Endothelial cell of umbilical vein (primary cell): ENCODE measurements around the gene DLL4. TPM values are rescaled to one million over a fixed set of nuclear protein-coding genes. Genes with fewer than 3 reads are reported as not detected.

Source experiments
- BruUV-seq: library from RNA; stranded (reverse); fragments of 400-500 nt; replicated peaks from 2 replicates; lab custom pipeline; 2021; lab: Mats Ljungman, UMichigan
- CTCF ChIA-PET: fragments of 300-600, 350-600 bp; sonication (Branson Sonifier 250); formaldehyde crosslinking; loops from one replicate; lab custom pipeline; 2021; ENCODE audit warnings: antibody characterized with exemption, inconsistent platforms; lab: Charles Lee
- POLR2A ChIA-PET: fragments of 300-600, 350-600 bp; sonication (Branson Sonifier 250); formaldehyde crosslinking; loops from one replicate; lab custom pipeline; 2021; ENCODE audit warnings: antibody characterized with exemption, inconsistent platforms; lab: Charles Lee
- DNase-seq: peaks from one replicate; pipeline ENCODE4 v3.0.0-alpha.2; 2011; ENCODE audit warnings: low read depth, low spot score
- FAIRE-seq: peaks from 2 replicates; lab custom pipeline; 2011; peaks lifted over from hg19 to GRCh38; lab: Jason Lieb, UNC
- H2AFZ ChIP-seq: 2 replicates; pipeline ENCODE4 v1.6.0; 2012; ENCODE audit warnings: low read depth, low read length, control low read depth, inconsistent platforms
- H3K27ac ChIP-seq: 2 replicates; pipeline ENCODE4 v1.5.1; 2011; ENCODE audit warnings: low read depth, mild to moderate bottlenecking, control low read depth, low read length, moderate library complexity; ENCODE audit not compliant: insufficient read depth
- H3K27me3 ChIP-seq, 2 experiments: 2 replicates each; pipeline versions ENCODE4 v1.6.0 to v1.6.1; 2011; ENCODE audit warnings: low read length in 2 of 2, mixed read lengths in 1 of 2; ENCODE audit not compliant: control insufficient read depth in 2 of 2, insufficient read depth in 2 of 2
- H3K36me3 ChIP-seq, 2 experiments: 2 replicates in 1 of 2; 3 replicates in 1 of 2; pipeline ENCODE4 v1.5.1; 2011; ENCODE audit warnings: low read length in 2 of 2, mild to moderate bottlenecking in 1 of 2, moderate library complexity in 1 of 2; ENCODE audit not compliant: control insufficient read depth in 2 of 2, insufficient read depth in 2 of 2; ENCODE audit errors: extremely low read depth in 1 of 2
- H3K4me1 ChIP-seq: 3 replicates; pipeline ENCODE4 v1.5.1; 2011; ENCODE audit warnings: mild to moderate bottlenecking, low read length; ENCODE audit not compliant: control insufficient read depth, insufficient read depth; ENCODE audit errors: extremely low read depth
- H3K4me2 ChIP-seq: 2 replicates; pipeline ENCODE4 v1.6.1; 2011; ENCODE audit warnings: low read length, control low read depth, mixed read lengths; ENCODE audit not compliant: insufficient read depth
- H3K4me3 ChIP-seq, 3 experiments: fragments of 200-600 bp in 1 of 3; sonication (generic), shearing (Covaris generic) in 1 of 3; replicated peaks in 1 of 3; 2 replicates each; pipeline ENCODE4 v1.5.1; 2011 to 2016; ENCODE audit warnings: control low read depth in 3 of 3, low read length in 3 of 3, mild to moderate bottlenecking in 2 of 3, inconsistent platforms in 1 of 3, low read depth in 1 of 3, moderate library complexity in 1 of 3; ENCODE audit not compliant: insufficient read depth in 1 of 3
- H3K79me2 ChIP-seq: 2 replicates; pipeline ENCODE4 v1.6.0; 2012; ENCODE audit warnings: low read length, inconsistent platforms; ENCODE audit not compliant: control insufficient read depth, insufficient read depth
- H3K9ac ChIP-seq: replicated peaks from 2 replicates; pipeline ENCODE3; 2011; ENCODE audit warnings: low read length, control low read depth; ENCODE audit not compliant: insufficient read depth; ENCODE audit errors: extremely low read depth
- H3K9me1 ChIP-seq: replicated peaks from 3 replicates; pipeline ENCODE4 v1.6.0; 2011; ENCODE audit warnings: mild to moderate bottlenecking, low read length; ENCODE audit not compliant: control insufficient read depth, insufficient read depth; ENCODE audit errors: extremely low read depth
- H3K9me3 ChIP-seq: replicated peaks from 2 replicates; pipeline ENCODE4 v1.5.1; 2012; ENCODE audit warnings: low read length, inconsistent platforms; ENCODE audit not compliant: control insufficient read depth, insufficient read depth
- H4K20me1 ChIP-seq: replicated peaks from 2 replicates; pipeline ENCODE3; 2011; ENCODE audit warnings: mild to moderate bottlenecking, low read length; ENCODE audit not compliant: control insufficient read depth, insufficient read depth; ENCODE audit errors: extremely low read depth
- EZH2 ChIP-seq: IDR thresholded peaks from 2 replicates; pipeline ENCODE4 v1.6.1; 2012; ENCODE audit warnings: borderline replicate concordance, low read depth, mild to moderate bottlenecking, moderate library complexity, low read length, inconsistent platforms; ENCODE audit not compliant: severe bottlenecking
- FOS ChIP-seq: IDR thresholded peaks from 2 replicates; pipeline ENCODE4 v1.6.1; 2011; ENCODE audit warnings: mild to moderate bottlenecking, low read length, moderate library complexity, borderline replicate concordance; ENCODE audit not compliant: insufficient read depth
- GATA2 ChIP-seq: IDR thresholded peaks from 2 replicates; pipeline ENCODE4 v1.7.0; 2011; ENCODE audit warnings: low read depth, mild to moderate bottlenecking, moderate library complexity, mixed read lengths, low read length; ENCODE audit not compliant: insufficient read length, insufficient read depth
- JUN ChIP-seq: IDR thresholded peaks from 2 replicates; pipeline ENCODE4 v1.6.1; 2011; ENCODE audit warnings: borderline replicate concordance, low read depth; ENCODE audit not compliant: insufficient read length, insufficient read depth
- MYC ChIP-seq: IDR thresholded peaks from one replicate; pipeline ENCODE4 v1.6.1; 2011; ENCODE audit warnings: mild to moderate bottlenecking, low read depth, low read length
- POLR2A ChIP-seq: IDR thresholded peaks from 2 replicates; pipeline ENCODE4 v1.6.1; 2012; ENCODE audit warnings: low read depth, mild to moderate bottlenecking, control low read depth, low read length
- POLR2AphosphoS5 ChIP-seq: IDR thresholded peaks from 2 replicates; pipeline ENCODE4 v1.6.1; 2012; ENCODE audit warnings: low read depth, mild to moderate bottlenecking, control low read depth, low read length, moderate library complexity; ENCODE audit not compliant: insufficient read depth
- dilution Hi-C: fragments of 300-500 bp; cut with MboI; formaldehyde crosslinking; loops from one replicate; pipeline ENCODE4 v1.15.0; 2019; ENCODE audit warnings: low sequenced_read_pairs; ENCODE audit not compliant: extremely low pct_ligation_motif_present
- intact Hi-C: fragments of 100-400 bp; cut with micrococcal nuclease; formaldehyde crosslinking; loops from one replicate; pipeline ENCODE4 v1.10.0; 2022
- polyA plus RNA-seq, 4 experiments: library from polyadenylated mRNA; depleted of rRNA in 3 of 4; stranded (reverse) in 3 of 4; unstranded in 1 of 4; fragments of >200 nt; gene quantifications; 2 replicates each; pipeline versions ENCODE4 v1.2.1 to v1.2.3, GENCODE V29; 2011 to 2012; ENCODE audit warnings: missing spikeins in 1 of 4
- total RNA-seq: library from RNA; stranded (reverse); gene quantifications from 2 replicates; pipeline ENCODE4 v1.2.3, GENCODE V29; 2021
- TF ChIP-seq, protein P1 (sequence below): IDR thresholded peaks from 2 replicates; pipeline ENCODE4 v1.6.1; 2011; ENCODE audit not compliant: insufficient read depth, insufficient read length
- TF ChIP-seq, protein P2 (sequence below), 2 donors: IDR thresholded peaks; 1 replicate in 1 of 2; 2 replicates in 1 of 2; pipeline ENCODE4 v1.5.1; 2011; ENCODE audit warnings: low read length in 2 of 2, mild to moderate bottlenecking in 2 of 2, moderate library complexity in 2 of 2, control low read depth in 1 of 2, inconsistent platforms in 1 of 2, low read depth in 1 of 2; ENCODE audit not compliant: insufficient read depth in 1 of 2; ENCODE audit errors: extremely low read depth in 1 of 2

Gene DLL4
- total and polyA plus RNA-seq, 2 donors (not counting 3 experiments of a cell fraction or from before 2014, with no cell fraction given), result 55.2 to 57.8 TPM

DNA sequence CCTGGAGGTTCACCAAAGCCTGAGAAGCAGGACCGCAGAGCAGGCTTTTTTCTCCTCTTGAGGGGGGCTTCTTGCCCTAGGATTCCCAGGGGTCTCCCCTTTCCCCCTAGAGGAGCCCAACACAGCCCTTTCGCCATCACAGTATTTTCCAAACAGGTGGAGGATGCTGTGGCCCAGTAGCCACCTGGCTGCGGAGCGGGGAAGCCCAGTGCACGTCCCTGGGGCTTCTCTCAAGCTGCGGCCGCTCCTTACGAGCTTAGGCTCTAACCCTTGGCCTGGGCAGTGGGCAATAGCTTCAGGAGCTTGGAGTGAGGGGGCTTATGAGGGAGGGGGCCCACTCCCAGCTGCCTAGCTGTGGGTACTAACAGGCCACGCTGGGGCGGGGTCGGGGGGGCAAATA, 11.6 kb upstream of the DLL4 start:
- Histone ChIP-seq H3K4me1 (peaks cover 46% of the 10 kb centered on the region), H3K79me2 (no peaks in the 10 kb centered on the region), H4K20me1 (no peaks in the 10 kb centered on the region), H3K9me1 (no peaks in the 10 kb centered on the region), H3K27me3 (no peaks in the 10 kb centered on the region), H3K36me3 (no peaks in the 10 kb centered on the region), H3K9me3 (no peaks in the 10 kb centered on the region), H3K4me2 (no peak overlapping the region), H3K9ac (no peak overlapping the region), H2AFZ (peak overlapping the region; percentile 74), H3K4me3 (no peak overlapping the region), H3K27ac (peak overlapping the region; percentile 95)
- intact Hi-C loops, result no loop called here
- POLR2A ChIA-PET, result interaction anchor here (1.8 to 3.1 kb wide), 2 partner anchors 11 to 13 kb away, joined by 4 to 14 read pairs; partner anchors contain the start of gene DLL4
- DNase-seq (no peak), FAIRE-seq (peak; percentile 18)
- CTCF ChIA-PET, result interaction anchor here (0.6 to 6.5 kb wide), 10 partner anchors 9 to 366 kb away, joined by 3 to 100 read pairs (median 6); partner anchors contain the start of gene DLL4
- BruUV-seq, result no TSS peak
- dilution Hi-C loops, result no loop called here
- no peak for TF ChIP-seq FOS
- no peak for TF ChIP-seq MYC
- no peak for TF ChIP-seq GATA2
- no peak for TF ChIP-seq POLR2AphosphoS5
- no peak for TF ChIP-seq EZH2
- TF ChIP-seq POLR2A, result no peak
- TF ChIP-seq JUN, result no peak
- TF ChIP-seq, protein P1, sequence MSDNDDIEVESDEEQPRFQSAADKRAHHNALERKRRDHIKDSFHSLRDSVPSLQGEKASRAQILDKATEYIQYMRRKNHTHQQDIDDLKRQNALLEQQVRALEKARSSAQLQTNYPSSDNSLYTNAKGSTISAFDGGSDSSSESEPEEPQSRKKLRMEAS, result no peak
- TF ChIP-seq, protein P2, sequence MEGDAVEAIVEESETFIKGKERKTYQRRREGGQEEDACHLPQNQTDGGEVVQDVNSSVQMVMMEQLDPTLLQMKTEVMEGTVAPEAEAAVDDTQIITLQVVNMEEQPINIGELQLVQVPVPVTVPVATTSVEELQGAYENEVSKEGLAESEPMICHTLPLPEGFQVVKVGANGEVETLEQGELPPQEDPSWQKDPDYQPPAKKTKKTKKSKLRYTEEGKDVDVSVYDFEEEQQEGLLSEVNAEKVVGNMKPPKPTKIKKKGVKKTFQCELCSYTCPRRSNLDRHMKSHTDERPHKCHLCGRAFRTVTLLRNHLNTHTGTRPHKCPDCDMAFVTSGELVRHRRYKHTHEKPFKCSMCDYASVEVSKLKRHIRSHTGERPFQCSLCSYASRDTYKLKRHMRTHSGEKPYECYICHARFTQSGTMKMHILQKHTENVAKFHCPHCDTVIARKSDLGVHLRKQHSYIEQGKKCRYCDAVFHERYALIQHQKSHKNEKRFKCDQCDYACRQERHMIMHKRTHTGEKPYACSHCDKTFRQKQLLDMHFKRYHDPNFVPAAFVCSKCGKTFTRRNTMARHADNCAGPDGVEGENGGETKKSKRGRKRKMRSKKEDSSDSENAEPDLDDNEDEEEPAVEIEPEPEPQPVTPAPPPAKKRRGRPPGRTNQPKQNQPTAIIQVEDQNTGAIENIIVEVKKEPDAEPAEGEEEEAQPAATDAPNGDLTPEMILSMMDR (IDR thresholded peaks at IDR 0.05; ENCODE audit: extremely low read depth in 1 of 2, insufficient read depth in 1 of 2, low read depth in 1 of 2, low read length in 2 of 2), result no peak
